SK-N-MC (cell line): ENCODE results near the gene APBA2.

Source experiments
- EZH2 ChIP-seq: fragments of 200-600 bp; sonication (generic); IDR thresholded peaks from one replicate; pipeline ENCODE4 v1.6.1; 2017; ENCODE audit warnings: antibody characterized with exemption
- POLR2AphosphoS5 ChIP-seq: IDR thresholded peaks from 2 replicates; pipeline ENCODE4 v1.6.1; 2012; ENCODE audit warnings: mild to moderate bottlenecking, low read depth, low read length, borderline replicate concordance

DNA sequence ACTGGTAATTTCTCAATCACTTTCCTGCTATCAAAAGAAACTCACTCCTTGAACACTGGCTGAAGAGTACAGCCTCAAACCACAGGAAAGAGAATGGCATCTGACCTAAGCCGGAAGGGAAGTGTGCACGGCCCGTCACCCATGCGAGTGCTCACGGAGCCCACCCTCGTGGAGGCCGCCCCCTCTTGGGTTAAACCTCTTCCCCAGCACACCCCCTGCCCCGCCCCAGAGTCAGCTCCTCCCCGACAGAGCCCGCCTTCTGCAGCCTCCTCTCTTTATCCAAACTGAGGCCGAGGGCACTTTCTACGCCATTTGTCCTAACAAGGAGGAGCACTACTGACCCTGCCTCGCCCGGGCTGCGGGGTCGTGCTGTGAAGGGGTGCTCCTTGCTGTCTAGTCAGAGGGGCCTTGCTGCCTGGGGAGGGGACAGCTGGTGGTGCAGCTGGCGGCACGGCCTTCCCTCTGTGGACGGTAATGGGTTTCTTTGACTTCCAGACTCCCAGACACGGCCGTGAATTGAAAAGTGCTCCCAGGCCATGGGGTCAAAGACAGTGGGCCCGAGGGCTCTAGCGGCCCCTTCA lies 246.2 kb downstream of the APBA2 start:
- TF ChIP-seq POLR2AphosphoS5 = no peak
- TF ChIP-seq EZH2 = no peak
